Cardiac fibroblast (primary cell): ENCODE measurements around the gene USP20.

Source experiments
- DNase-seq, 2 donors: peaks; one replicate each; pipeline versions ENCODE4 v3.0.0 to v3.0.0-alpha.2; 2010; ENCODE audit warnings: low read depth in 2 of 2
- H3K4me3 ChIP-seq, 2 donors: replicated peaks in 1 of 2; 1 replicate in 1 of 2; 2 replicates in 1 of 2; pipeline ENCODE4 v1.5.1; 2011; ENCODE audit warnings: low read depth in 2 of 2, low read length in 2 of 2, mild to moderate bottlenecking in 2 of 2, moderate library complexity in 1 of 2
- CTCF ChIP-seq: IDR thresholded peaks from one replicate; pipeline ENCODE4 v1.5.1; 2011; ENCODE audit warnings: low read depth, mild to moderate bottlenecking, low read length, inconsistent platforms

The USP20 gene

GRCh38 chr9:129906298-129906697 lies 71.0 kb downstream of the USP20 start:
- TF ChIP-seq CTCF, result no peak
- no peak for DNase-seq
- no peak overlapping the region for H3K4me3 ChIP-seq

- no peak for TF ChIP-seq CTCF
- no peak overlapping the region for H3K4me3 ChIP-seq
- no peak for DNase-seq
These were observed 71.9 kb downstream of the USP20 start for GRCh38 chr9:129907201-129907600.

GRCh38 chr9:129908906-129909305 lies 73.6 kb downstream of the USP20 start:
- no peak for TF ChIP-seq CTCF
- no peak for DNase-seq
- no peak overlapping the region for H3K4me3 ChIP-seq

GRCh38 chr9:129909851-129910250 lies 74.6 kb downstream of the USP20 start:
- TF ChIP-seq CTCF, result no peak

GRCh38 chr9:129910628-129911567 lies 75.6 kb downstream of the USP20 start:
- DNase-seq, result peak; percentile 99 to 100
- no peak overlapping the region for H3K4me3 ChIP-seq
- TF ChIP-seq CTCF, result no peak

More at GRCh38 chr9:129909851-129910250, 74.6 kb downstream of the USP20 start:
- H3K4me3 ChIP-seq, result no peak overlapping the region
- no peak for DNase-seq

GRCh38 chr9:129914051-129914450 lies 78.8 kb downstream of the USP20 start:
- no peak for TF ChIP-seq CTCF
- DNase-seq, result no peak
- H3K4me3 ChIP-seq, result no peak overlapping the region

- no peak for DNase-seq
- no peak overlapping the region for H3K4me3 ChIP-seq
- no peak for TF ChIP-seq CTCF
These were observed 81.4 kb downstream of the USP20 start for GRCh38 chr9:129916707-129917106.
